Endothelial cell of umbilical vein (primary cell): Measurements from ENCODE around the gene ACSF3.

Experiments used
- CTCF ChIP-seq, 2 donors: IDR thresholded peaks; 1 replicate in 1 of 2; 2 replicates in 1 of 2; pipeline ENCODE4 v1.5.1; 2011; ENCODE audit warnings: low read length in 2 of 2, mild to moderate bottlenecking in 2 of 2, moderate library complexity in 2 of 2, control low read depth in 1 of 2, inconsistent platforms in 1 of 2, low read depth in 1 of 2; ENCODE audit not compliant: insufficient read depth in 1 of 2; ENCODE audit errors: extremely low read depth in 1 of 2
- EZH2 ChIP-seq: IDR thresholded peaks from 2 replicates; pipeline ENCODE4 v1.6.1; 2012; ENCODE audit warnings: borderline replicate concordance, low read depth, mild to moderate bottlenecking, moderate library complexity, low read length, inconsistent platforms; ENCODE audit not compliant: severe bottlenecking
- POLR2A ChIP-seq: IDR thresholded peaks from 2 replicates; pipeline ENCODE4 v1.6.1; 2012; ENCODE audit warnings: low read depth, mild to moderate bottlenecking, control low read depth, low read length
- POLR2AphosphoS5 ChIP-seq: IDR thresholded peaks from 2 replicates; pipeline ENCODE4 v1.6.1; 2012; ENCODE audit warnings: low read depth, mild to moderate bottlenecking, control low read depth, low read length, moderate library complexity; ENCODE audit not compliant: insufficient read depth

- TF ChIP-seq CTCF (IDR thresholded peaks at IDR 0.05; ENCODE audit: extremely low read depth in 1 of 2, insufficient read depth in 1 of 2, low read depth in 1 of 2, low read length in 2 of 2): no peak
- TF ChIP-seq POLR2A: no peak
- no peak for TF ChIP-seq POLR2AphosphoS5
- no peak for TF ChIP-seq EZH2
These were observed 70.8 kb downstream of the ACSF3 start for GRCh38 chr16:89164436-89164835.
